ENCODE data around the gene MAP4K4. TPM values are rescaled to one million over a fixed set of nuclear protein-coding genes. Genes with fewer than 3 reads are reported as not detected.

The MAP4K4 gene
- 152 and 158 TPM in 2 replicates for polyA plus RNA-seq (2011; rRNA removed)
- 227 and 248 TPM in 2 replicates for polyA minus RNA-seq (2011; rRNA and poly(A)+ RNA removed)

DNA sequence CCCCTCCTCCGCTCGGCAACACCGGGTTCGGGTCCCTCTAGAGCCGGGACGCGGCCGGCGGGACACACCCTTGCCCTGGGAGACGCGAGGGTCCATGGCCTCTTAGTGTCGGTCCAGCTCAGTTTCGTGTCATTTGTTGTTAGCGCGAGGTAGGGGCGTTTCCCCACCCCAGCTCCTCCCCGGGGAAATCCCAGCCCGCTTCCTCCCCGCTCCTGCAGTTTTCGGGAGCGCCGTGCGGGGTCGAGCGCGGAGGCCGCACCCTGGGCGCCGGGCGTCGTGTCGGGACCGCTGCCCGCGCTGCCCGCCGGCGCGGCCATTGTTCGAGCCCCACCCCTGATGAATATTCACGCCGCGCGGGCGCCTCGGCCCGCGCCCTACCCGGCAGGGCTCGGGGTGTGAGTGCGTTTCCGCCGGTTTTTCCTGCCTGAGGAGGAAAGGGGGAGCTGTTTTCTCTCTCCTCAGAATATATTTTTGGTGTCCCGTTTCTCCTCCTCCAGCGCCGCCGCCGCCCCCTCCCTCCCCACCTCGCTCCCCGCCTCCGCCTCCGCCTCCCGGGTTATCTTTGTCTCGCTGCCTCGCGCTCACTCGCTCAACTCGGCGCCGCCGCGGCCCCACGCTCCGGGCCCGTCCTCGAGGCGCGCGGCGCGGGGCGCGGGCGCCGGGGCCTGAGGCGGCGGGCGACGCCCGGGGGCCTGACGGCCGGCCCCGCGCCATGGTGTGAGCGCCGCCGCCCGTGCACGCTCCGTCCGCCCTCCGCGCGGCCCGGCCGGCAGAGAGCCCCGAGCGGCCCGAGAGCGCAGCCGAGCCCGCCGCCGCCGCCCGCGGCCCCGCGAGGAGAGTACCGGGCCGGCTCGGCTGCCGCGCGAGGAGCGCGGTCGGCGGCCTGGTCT lies at the start of gene MAP4K4:
TSS of gene MAP4K4 (plus strand) at position 584 of the 890 bp plus-strand sequence. CDS start 374 bp downstream, outside the sequence.
- peak within 1 kb of the TSS; percentile 65 for H3K27ac ChIP-seq (ENCODE audit: low read depth, low read length)
- ChIA-PET CTCF (interaction anchor here (0.6 to 1.9 kb wide), 9 partner anchors 9 to 347 kb away, joined by 3 to 13 read pairs (median 3); no protein-coding TSS in a partner anchor), POLR2A (interaction anchor here (0.8 to 1.7 kb wide), 5 partner anchors 10 to 223 kb away, joined by 4 to 9 read pairs (median 4); partner anchors contain the start of gene RFX8)
- no peaks in the 10 kb centered on the region for H3K9me3 ChIP-seq (ENCODE audit: control insufficient read depth, insufficient read depth, low read length)
- peak; percentile 49 for DNase-seq (ENCODE audit: low read depth, low spot score)
- H3K27me3 ChIP-seq (ENCODE audit: control insufficient read depth, insufficient read depth, low read length) = no peaks in the 10 kb centered on the region
- TF ChIP-seq, protein P1, sequence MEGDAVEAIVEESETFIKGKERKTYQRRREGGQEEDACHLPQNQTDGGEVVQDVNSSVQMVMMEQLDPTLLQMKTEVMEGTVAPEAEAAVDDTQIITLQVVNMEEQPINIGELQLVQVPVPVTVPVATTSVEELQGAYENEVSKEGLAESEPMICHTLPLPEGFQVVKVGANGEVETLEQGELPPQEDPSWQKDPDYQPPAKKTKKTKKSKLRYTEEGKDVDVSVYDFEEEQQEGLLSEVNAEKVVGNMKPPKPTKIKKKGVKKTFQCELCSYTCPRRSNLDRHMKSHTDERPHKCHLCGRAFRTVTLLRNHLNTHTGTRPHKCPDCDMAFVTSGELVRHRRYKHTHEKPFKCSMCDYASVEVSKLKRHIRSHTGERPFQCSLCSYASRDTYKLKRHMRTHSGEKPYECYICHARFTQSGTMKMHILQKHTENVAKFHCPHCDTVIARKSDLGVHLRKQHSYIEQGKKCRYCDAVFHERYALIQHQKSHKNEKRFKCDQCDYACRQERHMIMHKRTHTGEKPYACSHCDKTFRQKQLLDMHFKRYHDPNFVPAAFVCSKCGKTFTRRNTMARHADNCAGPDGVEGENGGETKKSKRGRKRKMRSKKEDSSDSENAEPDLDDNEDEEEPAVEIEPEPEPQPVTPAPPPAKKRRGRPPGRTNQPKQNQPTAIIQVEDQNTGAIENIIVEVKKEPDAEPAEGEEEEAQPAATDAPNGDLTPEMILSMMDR (IDR thresholded peaks at IDR 0.05; ENCODE audit: low read depth, low read length) = peak; percentile 38
- peak within 1 kb of the TSS; percentile 85 for H3K4me3 ChIP-seq (ENCODE audit: low read depth, low read length)

DNA sequence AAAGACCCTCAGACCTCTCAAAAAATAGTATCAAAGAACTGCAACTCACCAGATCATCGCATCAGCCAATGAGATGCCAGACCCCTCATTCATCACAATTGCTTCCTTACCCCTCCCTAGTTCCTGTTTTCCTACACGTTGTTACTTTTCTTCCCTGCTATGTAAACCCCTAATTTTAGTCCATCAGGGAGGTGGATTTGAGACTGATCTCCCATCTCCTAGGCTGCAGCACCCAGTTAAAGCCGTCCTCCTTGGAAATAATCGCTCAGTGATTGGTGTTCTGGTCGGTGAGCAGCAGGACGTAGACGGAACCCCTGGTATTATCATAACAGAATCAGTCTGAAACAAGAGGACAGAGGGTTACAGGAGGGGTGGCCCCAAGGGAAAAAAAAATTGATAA lies 44.0 kb upstream of the MAP4K4 start:
- DNase-seq (ENCODE audit: low read depth, low spot score) = no peak
- Histone ChIP-seq H3K27me3 (ENCODE audit: control insufficient read depth, insufficient read depth, low read length) (no peaks in the 10 kb centered on the region), H3K4me3 (ENCODE audit: low read depth, low read length) (no peak overlapping the region), H3K27ac (ENCODE audit: low read depth, low read length) (no peak overlapping the region), H3K9me3 (ENCODE audit: control insufficient read depth, insufficient read depth, low read length) (no peaks in the 10 kb centered on the region; the same call in 1 of the 2 replicates)
- CTCF ChIA-PET = no interaction called here
- TF ChIP-seq, protein P1 (IDR thresholded peaks at IDR 0.05; ENCODE audit: low read depth, low read length) = no peak
- POLR2A ChIA-PET = no interaction called here

DNA sequence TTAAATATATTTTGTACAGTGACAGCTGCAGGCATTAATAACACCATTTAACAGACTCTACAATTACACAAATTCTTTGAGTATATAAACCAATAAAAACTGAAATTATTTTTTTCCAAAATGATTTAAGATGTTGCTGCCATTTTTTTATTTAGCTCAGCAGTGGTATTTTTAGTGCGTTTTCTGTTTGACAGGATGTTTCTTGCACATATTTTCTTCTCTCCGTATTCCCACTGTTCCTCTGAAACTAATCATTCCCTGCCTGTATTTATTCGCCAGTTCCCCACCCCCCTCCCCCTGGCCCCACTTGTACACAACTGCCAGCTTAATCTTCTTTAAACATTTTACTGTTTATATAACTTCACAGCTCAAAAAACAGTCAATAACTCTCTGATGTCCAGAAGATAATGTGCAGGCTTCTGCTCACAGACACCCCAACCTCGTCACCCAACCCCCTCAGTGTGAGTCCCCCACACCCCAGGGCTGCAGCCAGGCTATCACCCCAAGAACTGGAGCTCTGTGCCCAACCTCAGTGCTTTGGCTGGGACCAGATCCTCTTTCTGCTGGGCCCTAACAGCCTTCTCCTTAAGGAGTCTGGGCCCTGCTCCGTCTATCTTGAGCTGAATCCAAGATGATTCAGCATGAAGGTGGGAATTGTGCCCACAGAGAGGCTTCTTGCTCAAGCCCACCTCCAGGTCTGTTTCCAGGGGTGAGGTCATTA lies 41.6 kb upstream of the MAP4K4 start:
- ChIA-PET POLR2A (interaction anchor here (0.7 kb wide), 1 partner anchor 97 kb away, joined by 3 read pairs; no protein-coding TSS in a partner anchor), CTCF (interaction anchor here (0.7 kb wide), 2 partner anchors 10 to 228 kb away, joined by 4 to 5 read pairs; no protein-coding TSS in a partner anchor)
- Histone ChIP-seq H3K27me3 (ENCODE audit: control insufficient read depth, insufficient read depth, low read length) (no peaks in the 10 kb centered on the region), H3K4me3 (ENCODE audit: low read depth, low read length) (no peak overlapping the region), H3K9me3 (ENCODE audit: control insufficient read depth, insufficient read depth, low read length) (no peaks in the 10 kb centered on the region; the same call in 1 of the 2 replicates), H3K27ac (ENCODE audit: low read depth, low read length) (peak overlapping the region; percentile 33)
- DNase-seq (ENCODE audit: low read depth, low spot score) = peak; percentile 45
- TF ChIP-seq, protein P1 (IDR thresholded peaks at IDR 0.05; ENCODE audit: low read depth, low read length) = no peak

DNA sequence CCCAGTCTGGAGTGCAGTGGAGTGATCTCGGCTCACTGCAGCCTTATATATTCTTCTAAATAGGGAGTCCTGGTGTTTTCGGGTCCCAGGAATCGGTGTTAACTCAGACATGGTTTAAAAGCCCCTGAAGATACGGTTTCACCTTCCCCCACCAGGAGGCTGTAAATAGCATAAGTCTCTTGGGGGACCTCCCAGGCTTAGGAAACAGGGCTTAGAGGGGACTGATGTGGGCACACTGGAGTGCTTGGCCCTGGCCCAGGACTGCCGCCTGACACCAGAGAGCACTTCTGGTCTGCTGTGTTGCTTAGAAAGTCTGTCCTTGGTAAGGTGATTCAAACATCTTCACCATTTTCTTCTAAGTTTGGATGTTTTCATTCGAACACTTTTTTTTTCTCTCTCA lies 39.7 kb upstream of the MAP4K4 start:
- Histone ChIP-seq H3K27me3 (ENCODE audit: control insufficient read depth, insufficient read depth, low read length) (no peaks in the 10 kb centered on the region), H3K4me3 (ENCODE audit: low read depth, low read length) (no peak overlapping the region), H3K27ac (ENCODE audit: low read depth, low read length) (no peak overlapping the region), H3K9me3 (ENCODE audit: control insufficient read depth, insufficient read depth, low read length) (no peaks in the 10 kb centered on the region)
- ChIA-PET CTCF (no interaction called here), POLR2A (no interaction called here)
- TF ChIP-seq, protein P1 (IDR thresholded peaks at IDR 0.05; ENCODE audit: low read depth, low read length) = no peak
- no peak for DNase-seq (ENCODE audit: low read depth, low spot score)

Data from AG04450 (cell line).